Testis (tissue), 2 donors: ENCODE results near the gene AIFM3.

ENCODE experiments used
- CTCF ChIP-seq, 3 experiments: fragments of 450-650 bp in 2 of 3; fragments of 200-600 bp in 1 of 3; sonication (generic) in 1 of 3; IDR thresholded peaks; one replicate each; pipeline ENCODE4 v1.5.1; 2016 to 2019; ENCODE audit warnings: antibody characterized with exemption in 3 of 3, mild to moderate bottlenecking in 2 of 3, moderate library complexity in 1 of 3
- POLR2A ChIP-seq: fragments of 450-650 bp; IDR thresholded peaks from one replicate; pipeline ENCODE4 v1.6.1; 2017; ENCODE audit warnings: antibody characterized with exemption, mild to moderate bottlenecking, moderate library complexity

- TF ChIP-seq CTCF (IDR thresholded peaks at IDR 0.05) (no peak), POLR2A (no peak)
These were observed 883 bp upstream of the AIFM3 start for GRCh38 chr22:20965888-20966855.
